SU-DHL-6 (cell line): ENCODE data around the gene ADARB2.

ENCODE experiments used
- EZH2phosphoT487 ChIP-seq: fragments of 200-600 bp; sonication (generic), shearing (Covaris generic); conservative IDR thresholded peaks from 2 replicates; pipeline ENCODE4 v1.6.1; 2018; ENCODE audit warnings: mild to moderate bottlenecking, antibody characterized with exemption, low read length, moderate library complexity, mixed read lengths
- TF ChIP-seq, protein P1 (sequence below): fragments of 200-600 bp; sonication (generic); IDR thresholded peaks from one replicate; pipeline ENCODE4 v1.5.1; 2017; ENCODE audit warnings: antibody characterized with exemption, mild to moderate bottlenecking, low read length, moderate library complexity; ENCODE audit not compliant: insufficient read depth, poor library complexity, severe bottlenecking

DNA sequence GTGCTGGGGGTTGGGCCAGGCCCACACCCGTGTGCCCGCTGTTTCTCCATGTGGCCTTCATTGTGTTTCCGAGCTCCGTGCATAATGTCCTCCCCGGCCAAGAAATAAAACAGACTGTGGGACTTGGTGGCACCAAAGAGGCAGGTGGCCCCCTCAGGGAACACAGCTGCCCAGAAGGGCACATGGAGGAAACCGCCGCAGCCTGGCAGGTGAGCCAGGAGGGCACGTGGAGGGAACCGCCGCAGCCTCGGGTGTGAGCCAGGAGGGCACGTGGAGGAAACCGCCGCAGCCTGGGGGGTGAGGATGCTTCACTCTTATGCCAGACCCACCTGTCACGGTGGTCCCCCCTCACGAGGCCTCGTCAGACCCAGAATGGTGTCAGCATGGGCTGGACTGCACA lies 392.5 kb downstream of the ADARB2 start:
- TF ChIP-seq, protein P1, sequence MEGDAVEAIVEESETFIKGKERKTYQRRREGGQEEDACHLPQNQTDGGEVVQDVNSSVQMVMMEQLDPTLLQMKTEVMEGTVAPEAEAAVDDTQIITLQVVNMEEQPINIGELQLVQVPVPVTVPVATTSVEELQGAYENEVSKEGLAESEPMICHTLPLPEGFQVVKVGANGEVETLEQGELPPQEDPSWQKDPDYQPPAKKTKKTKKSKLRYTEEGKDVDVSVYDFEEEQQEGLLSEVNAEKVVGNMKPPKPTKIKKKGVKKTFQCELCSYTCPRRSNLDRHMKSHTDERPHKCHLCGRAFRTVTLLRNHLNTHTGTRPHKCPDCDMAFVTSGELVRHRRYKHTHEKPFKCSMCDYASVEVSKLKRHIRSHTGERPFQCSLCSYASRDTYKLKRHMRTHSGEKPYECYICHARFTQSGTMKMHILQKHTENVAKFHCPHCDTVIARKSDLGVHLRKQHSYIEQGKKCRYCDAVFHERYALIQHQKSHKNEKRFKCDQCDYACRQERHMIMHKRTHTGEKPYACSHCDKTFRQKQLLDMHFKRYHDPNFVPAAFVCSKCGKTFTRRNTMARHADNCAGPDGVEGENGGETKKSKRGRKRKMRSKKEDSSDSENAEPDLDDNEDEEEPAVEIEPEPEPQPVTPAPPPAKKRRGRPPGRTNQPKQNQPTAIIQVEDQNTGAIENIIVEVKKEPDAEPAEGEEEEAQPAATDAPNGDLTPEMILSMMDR, result no peak
- no peak for TF ChIP-seq EZH2phosphoT487
